GM18519 (cell line): ENCODE data around the gene SYNE3.
"Not testable (repeated sequence)": the region's sequence is repeated elsewhere in the genome, so short reads cannot be mapped to it uniquely, and the experiment has no call there.

Experiments
- ATAC-seq: cut with Tn5 transposase; IDR thresholded peaks from one replicate; pipeline ENCODE4 v1.9.1; 2021; ENCODE audit warnings: mild to moderate bottlenecking, moderate library complexity; ENCODE audit not compliant: unreplicated experiment, low FRiP score

The SYNE3 gene

DNA sequence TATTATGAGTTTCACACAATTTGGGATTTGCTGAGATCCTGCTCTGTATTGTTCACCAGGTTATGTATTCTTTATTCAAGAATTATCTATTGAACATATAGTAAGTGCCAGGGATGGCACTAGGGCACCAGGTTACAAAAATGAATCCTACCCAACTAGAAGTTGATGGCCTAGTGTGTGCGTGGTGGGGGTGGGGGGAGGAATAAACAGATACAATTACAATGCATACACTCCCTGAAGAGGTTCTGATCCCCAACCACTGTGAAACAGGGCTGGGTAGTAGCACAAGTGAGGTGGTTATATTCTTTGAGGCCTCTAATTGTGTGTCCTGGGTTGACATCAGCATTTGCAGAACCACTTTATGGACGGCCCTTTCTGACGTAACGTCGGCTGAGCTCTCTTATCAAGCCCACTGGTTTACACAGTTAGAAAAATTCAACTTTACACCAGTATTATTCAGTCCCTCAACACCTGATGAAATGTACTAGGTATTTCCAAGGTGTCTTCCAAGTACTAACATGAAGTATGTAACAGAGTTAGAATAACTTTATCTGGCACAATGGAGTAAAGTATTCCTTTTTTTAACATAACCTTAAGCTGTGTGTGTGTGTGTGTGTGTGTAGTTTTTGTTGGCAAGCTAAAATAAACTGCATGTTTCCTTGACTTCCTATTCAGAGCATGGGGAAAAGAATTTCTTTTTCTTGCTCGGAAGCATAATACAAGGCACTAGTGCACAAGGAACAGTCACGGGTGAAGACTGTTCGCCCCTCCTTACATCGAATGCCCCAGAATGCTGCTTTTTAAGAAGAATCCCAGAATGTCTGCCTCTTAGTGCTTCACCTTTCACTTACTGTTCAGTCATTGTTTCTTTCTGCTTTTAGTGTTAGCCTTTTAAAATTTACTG, 10.3 kb upstream of the SYNE3 start:
- ATAC-seq, result no peak

GRCh38 chr14:95525999-95526398, 9.5 kb upstream of the SYNE3 start:
- ATAC-seq, result no peak

DNA sequence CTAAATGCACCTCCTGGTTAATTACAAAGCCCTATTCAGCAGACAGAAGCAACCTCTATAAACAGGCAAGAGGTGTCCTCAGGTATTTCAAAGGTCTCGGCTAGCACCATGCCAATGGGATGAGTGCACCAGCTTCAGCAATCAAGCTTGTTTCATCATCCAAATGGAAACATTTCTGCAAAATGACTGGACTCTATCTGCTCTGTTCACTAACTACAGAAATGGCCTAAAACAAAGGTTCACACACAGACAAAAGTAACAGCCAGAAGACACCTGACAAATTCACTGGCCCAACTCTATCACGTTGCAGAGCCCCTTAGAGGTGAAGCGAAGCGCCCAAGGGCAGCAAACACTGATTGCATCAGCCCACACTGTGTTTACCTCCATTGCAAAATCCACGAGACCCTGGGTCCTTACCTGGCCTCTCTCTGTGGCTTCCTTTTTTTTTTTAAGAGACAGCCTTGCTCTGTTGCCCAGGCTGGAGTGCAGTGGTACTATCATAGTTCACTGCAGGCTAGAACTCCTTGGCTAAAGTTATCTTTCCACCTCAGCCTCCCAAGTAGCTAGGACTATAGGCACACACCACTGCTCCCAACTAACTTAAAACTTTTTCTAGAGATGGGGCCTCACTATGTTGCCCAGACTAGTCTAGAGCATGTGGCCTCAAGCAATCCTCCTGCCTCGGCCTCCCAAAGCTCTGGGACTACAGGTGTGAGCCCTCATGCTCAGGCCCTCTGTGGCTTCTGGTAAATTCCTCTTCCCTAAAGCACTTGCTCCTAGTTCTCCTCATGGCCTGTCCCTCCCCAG, 8.5 kb upstream of the SYNE3 start:
- ATAC-seq, result no peak

DNA sequence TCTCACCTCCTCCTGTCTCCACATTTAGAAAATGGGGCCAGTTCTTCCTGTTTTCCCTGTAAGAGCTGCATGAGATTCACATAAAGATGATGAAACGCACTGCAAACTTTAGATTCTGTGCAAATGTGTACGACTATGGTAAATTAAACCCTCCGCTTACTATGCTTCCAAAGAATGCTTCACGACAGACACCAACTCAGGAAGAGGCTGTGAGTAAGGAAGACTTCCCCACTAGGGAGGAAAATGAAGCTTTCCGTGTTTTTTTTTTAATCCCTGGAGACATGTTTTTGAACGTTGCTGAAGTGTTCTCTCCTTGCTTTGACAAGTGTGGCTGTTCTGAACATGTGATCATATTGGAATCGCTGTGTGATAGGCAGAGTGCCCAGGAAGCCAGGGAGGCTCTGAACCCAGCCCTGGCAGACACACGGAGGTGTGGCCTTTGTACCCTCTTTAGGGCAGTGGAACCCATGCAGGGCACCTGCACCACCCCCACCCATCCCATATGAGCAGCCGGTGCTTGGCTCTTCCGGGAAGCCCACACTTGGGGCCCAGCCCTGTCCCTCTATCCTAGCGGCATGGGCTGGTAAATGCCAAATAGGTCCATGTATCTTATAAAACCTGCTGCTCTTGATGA, 7.5 kb upstream of the SYNE3 start:
- ATAC-seq, result no peak

GRCh38 chr14:95523051-95523814, 6.8 kb upstream of the SYNE3 start:
- no peak for ATAC-seq

DNA sequence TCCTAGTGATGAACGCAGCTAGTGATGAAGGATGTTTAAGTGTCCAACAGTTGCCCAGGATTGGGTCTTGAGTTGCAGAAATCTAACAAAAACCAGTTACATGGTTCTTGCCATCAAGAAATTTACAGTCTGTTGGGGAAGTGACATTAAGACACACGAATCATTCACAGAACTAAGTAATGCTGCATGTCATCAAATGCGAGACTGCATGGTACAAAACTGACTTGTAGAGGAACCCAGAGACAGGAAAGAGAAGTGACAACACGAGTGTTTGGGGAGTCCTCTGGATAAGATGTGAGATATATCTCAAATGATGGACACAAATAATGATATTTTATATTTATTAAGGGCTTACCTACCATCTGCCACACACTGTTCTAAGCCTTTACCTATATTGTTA, 6.1 kb upstream of the SYNE3 start:
- ATAC-seq, result no peak

DNA sequence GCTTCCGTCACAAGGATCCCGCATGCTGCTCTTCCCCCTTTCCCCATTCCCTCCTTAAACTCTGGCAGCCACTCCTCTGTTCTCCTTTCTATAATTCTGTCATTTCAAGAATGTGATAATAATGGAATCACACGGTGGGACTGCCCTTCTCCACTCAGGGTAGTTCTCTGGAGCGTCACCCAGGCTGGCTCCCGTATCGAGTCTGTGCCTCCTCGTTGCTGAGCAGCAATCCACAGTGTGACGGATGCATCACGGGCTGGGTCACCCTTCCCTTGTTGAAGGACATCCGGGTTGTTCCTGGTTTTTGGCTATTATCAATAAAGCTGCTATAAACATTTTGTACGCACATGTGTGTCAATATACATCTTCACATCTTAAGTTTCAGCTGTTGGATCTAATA, 5.7 kb upstream of the SYNE3 start:
- ATAC-seq, result no peak

- ATAC-seq, result no peak
Measured at GRCh38 chr14:95521001-95521400, 4.6 kb upstream of the SYNE3 start.

DNA sequence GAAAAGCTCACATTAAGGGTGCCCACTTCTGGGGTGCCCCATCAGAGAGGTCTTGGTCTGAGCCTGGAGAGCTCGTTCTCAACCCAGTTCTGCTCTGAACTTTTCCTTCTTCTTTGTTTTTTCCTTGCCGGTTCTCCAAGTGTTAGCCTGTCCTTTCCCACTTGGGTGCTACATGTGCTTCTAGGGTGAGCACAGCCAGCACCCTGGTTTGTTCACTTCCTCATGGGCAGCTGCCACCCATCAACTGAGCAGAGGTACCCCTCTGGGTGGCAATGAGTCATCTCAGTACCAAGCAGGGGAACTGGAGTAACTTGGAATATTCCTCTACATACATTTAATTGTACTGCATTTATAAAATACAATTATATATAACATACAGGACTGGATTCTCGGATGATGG, 3.9 kb upstream of the SYNE3 start:
- no peak for ATAC-seq

GRCh38 chr14:95519699-95520098, 3.2 kb upstream of the SYNE3 start:
- ATAC-seq, result no peak

DNA sequence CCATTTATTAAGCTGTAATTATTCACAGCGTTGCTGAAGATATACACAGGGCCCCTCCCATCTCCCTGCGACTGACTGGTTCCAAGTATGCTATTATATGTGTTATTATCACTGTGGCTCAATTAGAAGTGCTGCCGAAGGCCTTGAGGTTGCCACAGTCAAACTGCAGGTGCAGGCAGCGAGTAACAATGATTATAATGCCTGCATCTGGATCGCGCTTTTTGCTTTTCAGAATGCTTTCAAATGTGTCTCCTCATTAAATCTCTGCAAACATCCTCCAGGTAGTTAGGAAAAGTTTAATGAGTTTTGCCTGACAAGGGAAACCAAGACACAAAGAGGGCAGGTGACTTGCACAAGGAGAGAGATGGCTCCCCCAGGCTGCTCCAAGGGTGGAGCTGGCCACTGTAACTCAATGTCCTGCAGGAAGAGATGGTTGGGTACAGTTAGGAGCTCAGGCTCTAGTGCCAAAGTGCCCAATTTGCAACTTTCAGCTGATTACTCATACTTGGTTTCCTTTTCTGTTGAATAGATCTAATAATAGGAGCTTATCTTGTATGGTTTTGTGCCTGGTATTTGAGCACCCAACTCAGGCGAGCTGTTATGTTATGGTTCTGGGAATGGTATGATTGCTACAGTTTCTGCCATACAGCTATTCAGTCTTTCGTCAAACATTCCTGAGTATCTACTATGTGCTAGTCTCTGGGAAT, 1.7 kb upstream of the SYNE3 start:
- no peak for ATAC-seq

- peak; percentile 71 for ATAC-seq
Measured at GRCh38 chr14:95515596-95516552, 576 bp downstream of the SYNE3 start.

- ATAC-seq, result no peak
Measured at GRCh38 chr14:95515080-95515489, 1.4 kb downstream of the SYNE3 start.

GRCh38 chr14:95514131-95515079, 2.0 kb downstream of the SYNE3 start:
- ATAC-seq, result no peak

GRCh38 chr14:95513291-95513690, 3.2 kb downstream of the SYNE3 start:
- no peak for ATAC-seq

- no peak for ATAC-seq
Measured at GRCh38 chr14:95511687-95512086, 4.8 kb downstream of the SYNE3 start.

GRCh38 chr14:95510804-95511203, 5.6 kb downstream of the SYNE3 start:
- no peak for ATAC-seq

- ATAC-seq, result not testable (repeated sequence)
Measured at GRCh38 chr14:95510344-95510743, 6.1 kb downstream of the SYNE3 start.
